ENCODE measurements around the gene MFSD8.

GRCh38 chr4:127880763-127881562 is 84.0 kb downstream of the MFSD8 start, which contains the start of gene PLK4:
- no peak for TF ChIP-seq GATA3 (IDR thresholded peaks at IDR 0.05; ENCODE audit: low read depth, low read length)
- no peak for TF ChIP-seq GATA2 (IDR thresholded peaks at IDR 0.05; ENCODE audit: low read depth, low read length)

Data from SH-SY5Y (cell line).